H9 (cell line): ENCODE data around the gene FLOT2. TPM values are rescaled to one million over a fixed set of nuclear protein-coding genes. Genes with fewer than 3 reads are reported as not detected.

ENCODE experiments used
- DNase-seq: peaks from one replicate; pipeline ENCODE4 v3.0.0-alpha.2; 2017
- H2AFZ ChIP-seq: one replicate; pipeline ENCODE4 v1.6.1; 2013; ENCODE audit warnings: mild to moderate bottlenecking, low read length, control low read depth, moderate library complexity
- H2AK5ac ChIP-seq: 2 replicates; pipeline ENCODE4 v1.6.1; 2013; ENCODE audit warnings: low read length, control low read depth, mixed read lengths; ENCODE audit not compliant: insufficient read length
- H2BK120ac ChIP-seq: one replicate; pipeline ENCODE4 v1.6.1; 2013; ENCODE audit warnings: low read depth, mild to moderate bottlenecking, low read length, control low read depth, inconsistent platforms; ENCODE audit not compliant: poor library complexity, severe bottlenecking
- H2BK12ac ChIP-seq: 2 replicates; pipeline ENCODE4 v1.6.1; 2013; ENCODE audit warnings: low read length, control low read depth, mixed read lengths, low read depth; ENCODE audit not compliant: insufficient read length
- H2BK15ac ChIP-seq: 2 replicates; pipeline ENCODE4 v1.6.1; 2013; ENCODE audit warnings: low read depth, low read length, control low read depth
- H2BK20ac ChIP-seq: one replicate; pipeline ENCODE4 v1.6.1; 2013; ENCODE audit warnings: low read depth, mild to moderate bottlenecking, low read length, control low read depth, inconsistent platforms; ENCODE audit not compliant: poor library complexity, severe bottlenecking
- H2BK5ac ChIP-seq: 2 replicates; pipeline ENCODE4 v1.6.1; 2013; ENCODE audit warnings: low read length, control low read depth, mixed read lengths; ENCODE audit not compliant: insufficient read length
- H3K14ac ChIP-seq: 2 replicates; pipeline ENCODE4 v1.6.1; 2013; ENCODE audit warnings: low read length, control low read depth; ENCODE audit not compliant: insufficient read depth
- H3K18ac ChIP-seq: 2 replicates; pipeline ENCODE4 v1.6.1; 2013; ENCODE audit warnings: low read depth, mild to moderate bottlenecking, mixed read lengths, low read length, control low read depth; ENCODE audit not compliant: insufficient read length
- H3K23ac ChIP-seq: 2 replicates; pipeline ENCODE4 v1.6.1; 2013; ENCODE audit warnings: low read length, control low read depth, mixed read lengths, low read depth; ENCODE audit not compliant: insufficient read length
- H3K23me2 ChIP-seq: 2 replicates; pipeline ENCODE4 v1.6.1; 2013; ENCODE audit warnings: low read depth, mild to moderate bottlenecking, mixed read lengths, low read length, control low read depth; ENCODE audit not compliant: insufficient read length, poor library complexity, severe bottlenecking
- H3K27ac ChIP-seq: 2 replicates; pipeline ENCODE4 v1.5.1; 2013; ENCODE audit warnings: low read length, control low read depth, mixed read lengths, low read depth; ENCODE audit not compliant: insufficient read length
- H3K27me3 ChIP-seq: 2 replicates; pipeline ENCODE4 v1.6.1; 2013; ENCODE audit warnings: low read length, control low read depth, inconsistent platforms; ENCODE audit not compliant: insufficient read depth
- H3K4ac ChIP-seq: 2 replicates; pipeline ENCODE4 v1.6.1; 2013; ENCODE audit warnings: low read depth, mild to moderate bottlenecking, control low read depth, inconsistent platforms, low read length, moderate library complexity
- H3K4me1 ChIP-seq: 2 replicates; pipeline ENCODE4 v1.6.1; 2013; ENCODE audit warnings: low read length, control low read depth, inconsistent platforms; ENCODE audit not compliant: insufficient read depth
- H3K4me2 ChIP-seq: 2 replicates; pipeline ENCODE4 v1.6.1; 2013; ENCODE audit warnings: low read length, control low read depth, mixed read lengths; ENCODE audit not compliant: insufficient read length, insufficient read depth
- H3K56ac ChIP-seq: 2 replicates; pipeline ENCODE4 v1.6.1; 2013; ENCODE audit warnings: low read depth, mild to moderate bottlenecking, mixed read lengths, low read length, control low read depth; ENCODE audit not compliant: insufficient read length
- H3K79me1 ChIP-seq: 2 replicates; pipeline ENCODE4 v1.6.1; 2013; ENCODE audit warnings: low read depth, mild to moderate bottlenecking, moderate library complexity, low read length, control low read depth, inconsistent platforms; ENCODE audit not compliant: insufficient read depth, poor library complexity, severe bottlenecking
- H3K79me2 ChIP-seq: 2 replicates; pipeline ENCODE4 v1.6.1; 2013; ENCODE audit warnings: low read length, control low read depth, inconsistent platforms; ENCODE audit not compliant: insufficient read depth
- H3K9ac ChIP-seq: 2 replicates; pipeline ENCODE4 v1.6.1; 2013; ENCODE audit warnings: low read length, control low read depth, mixed read lengths; ENCODE audit not compliant: insufficient read length; ENCODE audit errors: extremely low read depth
- H3K9me3 ChIP-seq: one replicate; pipeline ENCODE4 v1.6.1; 2013; ENCODE audit warnings: low read depth, low read length, inconsistent platforms; ENCODE audit not compliant: control insufficient read depth
- H3T11ph ChIP-seq: one replicate; pipeline ENCODE4 v1.6.1; 2013; ENCODE audit warnings: mild to moderate bottlenecking, low read length, control low read depth, inconsistent platforms
- H4K20me1 ChIP-seq: one replicate; pipeline ENCODE4 v1.6.1; 2013; ENCODE audit not compliant: control insufficient read depth, insufficient read length, insufficient read depth
- H4K5ac ChIP-seq: 2 replicates; pipeline ENCODE4 v1.6.1; 2013; ENCODE audit warnings: low read depth, mild to moderate bottlenecking, mixed read lengths, low read length, control low read depth; ENCODE audit not compliant: insufficient read length
- H4K8ac ChIP-seq: replicated peaks from 2 replicates; pipeline ENCODE4 v1.6.1; 2013; ENCODE audit warnings: low read length, control low read depth, mixed read lengths, low read depth; ENCODE audit not compliant: insufficient read length
- H4K91ac ChIP-seq: 2 replicates; pipeline ENCODE4 v1.6.1; 2013; ENCODE audit warnings: low read depth, mild to moderate bottlenecking, moderate library complexity, mixed read lengths, low read length, control low read depth; ENCODE audit not compliant: insufficient read length
- H3K27ac Mint-ChIP-seq, 3 experiments: 2 replicates in 2 of 3; 3 replicates in 1 of 3; pipeline ENCODE4 v1.8.0; 2020 to 2021; ENCODE audit warnings: mixed read lengths in 3 of 3, mild to moderate bottlenecking in 1 of 3, moderate library complexity in 1 of 3
- H3K27me3 Mint-ChIP-seq: 2 replicates; pipeline ENCODE4 v1.8.0; 2021; ENCODE audit warnings: low read depth, mild to moderate bottlenecking, moderate library complexity, mixed read lengths
- H3K36me3 Mint-ChIP-seq, 3 experiments: 2 replicates in 2 of 3; 3 replicates in 1 of 3; pipeline ENCODE4 v1.8.0; 2020 to 2021; ENCODE audit warnings: low read depth in 3 of 3, mixed read lengths in 3 of 3; ENCODE audit not compliant: insufficient read depth in 1 of 3
- H3K4me1 Mint-ChIP-seq, 2 experiments: 2 replicates each; pipeline ENCODE4 v1.8.0; 2020; ENCODE audit warnings: mixed read lengths in 2 of 2
- H3K4me3 Mint-ChIP-seq, 2 experiments: 2 replicates in 1 of 2; 3 replicates in 1 of 2; pipeline ENCODE4 v1.8.0; 2020 to 2021; ENCODE audit warnings: mild to moderate bottlenecking in 2 of 2, mixed read lengths in 2 of 2, moderate library complexity in 1 of 2
- H3K9me3 Mint-ChIP-seq, 2 experiments: 2 replicates in 1 of 2; 3 replicates in 1 of 2; pipeline ENCODE4 v1.8.0; 2020; ENCODE audit warnings: mild to moderate bottlenecking in 2 of 2, mixed read lengths in 2 of 2, moderate library complexity in 1 of 2
- CTCF ChIP-seq: fragments of 200-600 bp; sonication (generic); conservative IDR thresholded peaks from 3 replicates; pipeline ENCODE4 v1.8.0; 2021; ENCODE audit warnings: antibody characterized with exemption, mild to moderate bottlenecking
- WGBS: extraction: QIAGEN DNeasy Blood & Tissue Kit; methylation state at CpG from one replicate; pipeline ENCODE4 v1.1.7; 2013; ENCODE audit warnings: missing lambda C conversion rate, low lambda C conversion rate, mixed read lengths; ENCODE audit not compliant: insufficient read length; ENCODE audit errors: extremely low coverage; 5-methylcytosine and 5-hydroxymethylcytosine counted together
- total RNA-seq: library from RNA; stranded (reverse); gene quantifications from 2 replicates; pipeline ENCODE4 v1.2.1, GENCODE V29; 2021

Gene FLOT2
- total RNA-seq, 1 experiment from 2014 or later: 173 TPM

- Histone ChIP-seq H3K4ac (no peak overlapping the region), H3K4me2 (no peak overlapping the region), H3K23ac (no peak overlapping the region), H3K9ac (no peak overlapping the region), H2BK20ac (no peak overlapping the region), H2AK5ac (no peak overlapping the region), H4K5ac (no peak overlapping the region), H2BK120ac (no peak overlapping the region), H2AFZ (no peak overlapping the region), H3K4me1 (no peaks in the 10 kb centered on the region), H3K79me1 (no peaks in the 10 kb centered on the region), H3K9me3 (no peaks in the 10 kb centered on the region), H4K8ac (no peak overlapping the region), H3K56ac (no peak overlapping the region), H2BK5ac (no peak overlapping the region), H3K79me2 (peaks cover 8% of the 10 kb centered on the region; the same call in 1 of the 2 replicates), H3T11ph (no peak overlapping the region), H3K27me3 (no peaks in the 10 kb centered on the region), H4K20me1 (no peaks in the 10 kb centered on the region), H3K14ac (no peak overlapping the region), H4K91ac (no peak overlapping the region), H3K23me2 (peaks cover 6% of the 10 kb centered on the region), H2BK15ac (no peak overlapping the region), H3K18ac (no peak overlapping the region), H2BK12ac (no peak overlapping the region), H3K27ac (no peak overlapping the region)
- Mint-ChIP-seq H3K27ac (no peak overlapping the region), H3K27me3 (no peaks in the 10 kb centered on the region), H3K36me3 (peaks cover 0 to 2% (median 0%) of the 10 kb centered on the region in 3 experiments; a peak in 1 of 7 replicates), H3K9me3 (no peaks in the 10 kb centered on the region), H3K4me1 (peaks cover 5 to 12% of the 10 kb centered on the region in 2 experiments; a peak in 3 of 4 replicates), H3K4me3 (no peak overlapping the region)
- no peak for DNase-seq
- no peak for TF ChIP-seq CTCF
- no CpG with 5 or more reads among the region's 10 CpGs for WGBS
Measured at GRCh38 chr17:28846231-28846630, 51.3 kb downstream of the FLOT2 start.
